Measurements from ENCODE around the gene SCAF1. TPM values are rescaled to one million over a fixed set of nuclear protein-coding genes. Genes with fewer than 3 reads are reported as not detected.

The SCAF1 gene
- total and polyA plus RNA-seq, 2 of the 13 experiments (the other 11 are each of a cell fraction or from before 2014, with no cell fraction given), result 3.3 to 6.1 TPM

DNA sequence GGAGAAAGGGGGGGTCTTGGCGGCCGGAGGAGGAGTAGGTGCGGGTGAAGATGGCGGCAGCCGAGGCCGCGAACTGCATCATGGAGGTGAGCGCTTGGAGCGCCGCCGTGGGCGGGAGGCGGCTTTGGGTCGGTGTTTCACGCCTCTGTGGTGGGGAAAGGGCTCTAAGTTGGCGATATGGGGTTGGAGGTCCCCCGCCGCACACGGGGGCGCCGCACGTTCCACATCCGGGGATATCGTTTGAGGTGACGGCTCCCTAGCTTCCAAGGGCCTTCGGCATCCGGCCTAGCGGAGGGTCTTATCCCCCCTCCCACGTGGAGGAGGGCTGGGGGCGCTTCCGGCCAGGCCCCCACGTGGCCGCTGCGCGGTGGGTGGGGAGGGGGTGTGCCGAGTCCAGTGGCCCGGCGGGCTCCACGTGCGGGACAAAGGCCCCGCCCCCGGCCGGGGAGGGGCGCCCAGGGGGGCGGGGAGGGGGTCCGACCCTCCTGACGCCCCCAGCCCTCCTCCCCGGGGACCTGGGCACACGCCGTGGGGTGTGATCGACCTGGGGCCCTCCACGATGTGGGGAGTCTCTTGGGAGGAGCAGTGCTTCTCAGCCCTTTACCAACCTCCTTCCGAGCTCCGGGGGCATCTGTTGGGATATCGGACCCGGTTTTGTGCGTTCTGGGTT is 35.4 kb downstream of the SCAF1 start, which contains the start of gene PRMT1 (continued):
- TF ChIP-seq GFI1 (CRISPR knock-in tag; IDR thresholded peaks at IDR 0.05; ENCODE audit: borderline replicate concordance) (no peak), NFE2L1 (CRISPR knock-in tag; IDR thresholded peaks at IDR 0.05; ENCODE audit: borderline replicate concordance) (no peak), ZNF614 (CRISPR knock-in tag; IDR thresholded peaks at IDR 0.05; ENCODE audit: borderline replicate concordance) (0 out of 2 replicates have a peak, but pooled peaks have one; percentile 45), ZFP36L2 (CRISPR knock-in tag; IDR thresholded peaks at IDR 0.05) (no peak), MXD4 (CRISPR knock-in tag; IDR thresholded peaks at IDR 0.05) (peak; percentile 99), ZBTB8A (CRISPR knock-in tag; IDR thresholded peaks at IDR 0.05; ENCODE audit: borderline replicate concordance, low read depth) (no peak; the same call in 1 of the 2 replicates), HOXD1 (CRISPR knock-in tag; IDR thresholded peaks at IDR 0.05) (peak; percentile 68; the same call in 1 of the 2 replicates), NFYC (CRISPR knock-in tag; IDR thresholded peaks at IDR 0.05) (no peak), ZNF460 (CRISPR knock-in tag; IDR thresholded peaks at IDR 0.05; ENCODE audit: borderline replicate concordance) (no peak), ZNF10 (CRISPR knock-in tag; IDR thresholded peaks at IDR 0.05; ENCODE audit: borderline replicate concordance, low read depth) (no peak), JUN (CRISPR knock-in tag; IDR thresholded peaks at IDR 0.05) (no peak), THYN1 (CRISPR knock-in tag; IDR thresholded peaks at IDR 0.05; ENCODE audit: borderline replicate concordance, low read depth) (no peak)
- TF ChIP-seq, protein P1, sequence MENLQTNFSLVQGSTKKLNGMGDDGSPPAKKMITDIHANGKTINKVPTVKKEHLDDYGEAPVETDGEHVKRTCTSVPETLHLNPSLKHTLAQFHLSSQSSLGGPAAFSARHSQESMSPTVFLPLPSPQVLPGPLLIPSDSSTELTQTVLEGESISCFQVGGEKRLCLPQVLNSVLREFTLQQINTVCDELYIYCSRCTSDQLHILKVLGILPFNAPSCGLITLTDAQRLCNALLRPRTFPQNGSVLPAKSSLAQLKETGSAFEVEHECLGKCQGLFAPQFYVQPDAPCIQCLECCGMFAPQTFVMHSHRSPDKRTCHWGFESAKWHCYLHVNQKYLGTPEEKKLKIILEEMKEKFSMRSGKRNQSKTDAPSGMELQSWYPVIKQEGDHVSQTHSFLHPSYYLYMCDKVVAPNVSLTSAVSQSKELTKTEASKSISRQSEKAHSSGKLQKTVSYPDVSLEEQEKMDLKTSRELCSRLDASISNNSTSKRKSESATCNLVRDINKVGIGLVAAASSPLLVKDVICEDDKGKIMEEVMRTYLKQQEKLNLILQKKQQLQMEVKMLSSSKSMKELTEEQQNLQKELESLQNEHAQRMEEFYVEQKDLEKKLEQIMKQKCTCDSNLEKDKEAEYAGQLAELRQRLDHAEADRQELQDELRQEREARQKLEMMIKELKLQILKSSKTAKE (CRISPR knock-in tag; IDR thresholded peaks at IDR 0.05; ENCODE audit: borderline replicate concordance), result no peak
- TF ChIP-seq, protein P2, sequence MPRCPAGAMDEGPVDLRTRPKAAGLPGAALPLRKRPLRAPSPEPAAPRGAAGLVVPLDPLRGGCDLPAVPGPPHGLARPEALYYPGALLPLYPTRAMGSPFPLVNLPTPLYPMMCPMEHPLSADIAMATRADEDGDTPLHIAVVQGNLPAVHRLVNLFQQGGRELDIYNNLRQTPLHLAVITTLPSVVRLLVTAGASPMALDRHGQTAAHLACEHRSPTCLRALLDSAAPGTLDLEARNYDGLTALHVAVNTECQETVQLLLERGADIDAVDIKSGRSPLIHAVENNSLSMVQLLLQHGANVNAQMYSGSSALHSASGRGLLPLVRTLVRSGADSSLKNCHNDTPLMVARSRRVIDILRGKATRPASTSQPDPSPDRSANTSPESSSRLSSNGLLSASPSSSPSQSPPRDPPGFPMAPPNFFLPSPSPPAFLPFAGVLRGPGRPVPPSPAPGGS (CRISPR knock-in tag; IDR thresholded peaks at IDR 0.05), result no peak
- TF ChIP-seq, protein P3, sequence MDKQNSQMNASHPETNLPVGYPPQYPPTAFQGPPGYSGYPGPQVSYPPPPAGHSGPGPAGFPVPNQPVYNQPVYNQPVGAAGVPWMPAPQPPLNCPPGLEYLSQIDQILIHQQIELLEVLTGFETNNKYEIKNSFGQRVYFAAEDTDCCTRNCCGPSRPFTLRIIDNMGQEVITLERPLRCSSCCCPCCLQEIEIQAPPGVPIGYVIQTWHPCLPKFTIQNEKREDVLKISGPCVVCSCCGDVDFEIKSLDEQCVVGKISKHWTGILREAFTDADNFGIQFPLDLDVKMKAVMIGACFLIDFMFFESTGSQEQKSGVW (CRISPR knock-in tag; IDR thresholded peaks at IDR 0.05; ENCODE audit: borderline replicate concordance), result no peak
- TF ChIP-seq, protein P4, sequence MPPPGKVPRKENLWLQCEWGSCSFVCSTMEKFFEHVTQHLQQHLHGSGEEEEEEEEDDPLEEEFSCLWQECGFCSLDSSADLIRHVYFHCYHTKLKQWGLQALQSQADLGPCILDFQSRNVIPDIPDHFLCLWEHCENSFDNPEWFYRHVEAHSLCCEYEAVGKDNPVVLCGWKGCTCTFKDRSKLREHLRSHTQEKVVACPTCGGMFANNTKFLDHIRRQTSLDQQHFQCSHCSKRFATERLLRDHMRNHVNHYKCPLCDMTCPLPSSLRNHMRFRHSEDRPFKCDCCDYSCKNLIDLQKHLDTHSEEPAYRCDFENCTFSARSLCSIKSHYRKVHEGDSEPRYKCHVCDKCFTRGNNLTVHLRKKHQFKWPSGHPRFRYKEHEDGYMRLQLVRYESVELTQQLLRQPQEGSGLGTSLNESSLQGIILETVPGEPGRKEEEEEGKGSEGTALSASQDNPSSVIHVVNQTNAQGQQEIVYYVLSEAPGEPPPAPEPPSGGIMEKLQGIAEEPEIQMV (CRISPR knock-in tag; IDR thresholded peaks at IDR 0.05; ENCODE audit: low read depth), result no peak
- TF ChIP-seq, protein P5, sequence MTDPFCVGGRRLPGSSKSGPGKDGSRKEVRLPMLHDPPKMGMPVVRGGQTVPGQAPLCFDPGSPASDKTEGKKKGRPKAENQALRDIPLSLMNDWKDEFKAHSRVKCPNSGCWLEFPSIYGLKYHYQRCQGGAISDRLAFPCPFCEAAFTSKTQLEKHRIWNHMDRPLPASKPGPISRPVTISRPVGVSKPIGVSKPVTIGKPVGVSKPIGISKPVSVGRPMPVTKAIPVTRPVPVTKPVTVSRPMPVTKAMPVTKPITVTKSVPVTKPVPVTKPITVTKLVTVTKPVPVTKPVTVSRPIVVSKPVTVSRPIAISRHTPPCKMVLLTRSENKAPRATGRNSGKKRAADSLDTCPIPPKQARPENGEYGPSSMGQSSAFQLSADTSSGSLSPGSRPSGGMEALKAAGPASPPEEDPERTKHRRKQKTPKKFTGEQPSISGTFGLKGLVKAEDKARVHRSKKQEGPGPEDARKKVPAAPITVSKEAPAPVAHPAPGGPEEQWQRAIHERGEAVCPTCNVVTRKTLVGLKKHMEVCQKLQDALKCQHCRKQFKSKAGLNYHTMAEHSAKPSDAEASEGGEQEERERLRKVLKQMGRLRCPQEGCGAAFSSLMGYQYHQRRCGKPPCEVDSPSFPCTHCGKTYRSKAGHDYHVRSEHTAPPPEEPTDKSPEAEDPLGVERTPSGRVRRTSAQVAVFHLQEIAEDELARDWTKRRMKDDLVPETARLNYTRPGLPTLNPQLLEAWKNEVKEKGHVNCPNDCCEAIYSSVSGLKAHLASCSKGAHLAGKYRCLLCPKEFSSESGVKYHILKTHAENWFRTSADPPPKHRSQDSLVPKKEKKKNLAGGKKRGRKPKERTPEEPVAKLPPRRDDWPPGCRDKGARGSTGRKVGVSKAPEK (CRISPR knock-in tag; IDR thresholded peaks at IDR 0.05; ENCODE audit: borderline replicate concordance), result no peak

Data from HepG2 (cell line).